ENCODE results near the gene STRC. TPM values are rescaled to one million over a fixed set of nuclear protein-coding genes. Genes with fewer than 3 reads are reported as not detected.
"Not testable (repeated sequence)": the region's sequence is repeated elsewhere in the genome, so short reads cannot be mapped to it uniquely, and the experiment has no call there.

The STRC gene
- total RNA-seq: 1 to 10 TPM in 2 of 3 donors, under 1 TPM in 1; 0.64 to 2.0 (median 1.3) TPM

DNA sequence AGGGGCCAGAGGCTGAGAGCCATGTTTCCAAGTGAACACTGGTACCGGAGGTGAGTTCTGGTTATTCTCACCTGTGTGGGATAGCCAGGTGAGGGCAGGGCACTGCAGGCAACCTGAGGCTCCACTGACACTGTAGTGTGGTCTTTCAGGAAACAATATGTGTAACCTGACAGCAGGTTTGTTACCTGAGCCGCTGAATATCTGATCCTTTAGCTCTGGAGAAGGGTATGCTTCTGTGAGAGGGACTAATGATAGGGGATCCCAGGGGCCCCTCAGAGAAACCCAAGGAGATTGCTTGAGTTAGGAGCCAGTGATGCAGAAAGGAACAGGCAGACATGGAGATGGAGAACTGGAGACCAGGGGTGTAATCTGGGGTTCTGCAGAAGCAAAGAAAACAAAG lies at the start of gene STRC:
TSS of gene STRC (minus strand) at position 101 of the 400 bp plus-strand sequence. CDS start at position 23, 78 bp downstream.
- DNase-seq (ENCODE audit: low spot score in 2 of 2); H3K9me3 ChIP-seq; H3K4me1 ChIP-seq; H3K36me3 ChIP-seq; H3K27ac ChIP-seq; H3K4me3 ChIP-seq; H3K27me3 ChIP-seq; intact Hi-C loops (cut with DNase I; ENCODE audit: low total_unique reads): not testable (repeated sequence)

DNA sequence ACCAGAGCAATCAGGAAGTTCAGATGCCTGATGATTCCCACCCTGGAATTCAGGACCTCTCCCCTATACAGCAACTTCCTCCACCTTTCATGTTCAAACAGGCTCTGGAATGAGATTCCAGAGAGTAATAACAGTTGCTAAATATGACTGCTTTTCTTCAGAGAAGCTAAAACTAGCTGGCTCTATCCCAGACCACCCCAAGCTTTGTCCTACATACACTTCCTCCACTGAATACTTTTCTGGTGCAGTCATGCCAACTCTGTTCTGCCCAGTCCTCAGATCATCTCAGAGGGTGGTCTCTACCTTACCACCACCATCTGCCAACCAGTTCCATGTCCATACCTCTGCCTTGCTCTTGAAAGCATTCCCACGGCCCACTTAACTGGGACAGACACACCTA lies 47.6 kb upstream of the STRC start:
- H3K36me3 ChIP-seq; H3K9me3 ChIP-seq; DNase-seq (ENCODE audit: low spot score in 2 of 2); H3K4me1 ChIP-seq; H3K27ac ChIP-seq; H3K27me3 ChIP-seq; intact Hi-C loops (cut with DNase I; ENCODE audit: low total_unique reads); H3K4me3 ChIP-seq: not testable (repeated sequence)

DNA sequence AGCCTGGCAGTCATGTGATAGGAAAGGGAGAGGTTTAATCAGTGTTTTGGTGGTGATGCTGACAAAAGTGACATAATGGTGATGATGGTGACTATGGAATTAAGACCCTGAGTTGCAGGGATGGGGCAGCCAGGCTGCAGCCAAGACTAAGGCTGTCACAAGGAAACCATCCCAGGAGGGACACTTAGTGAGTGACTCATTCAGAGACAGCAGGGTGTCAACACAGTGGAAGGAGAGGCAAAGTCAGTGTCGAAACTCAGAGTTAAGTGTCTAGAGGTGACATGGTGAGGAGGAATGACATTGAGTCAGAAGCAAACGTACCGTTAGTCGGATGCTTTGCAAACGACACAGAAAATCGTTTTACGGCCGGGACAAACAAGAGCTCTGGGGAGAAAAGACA lies 44.7 kb upstream of the STRC start:
- H3K27me3 ChIP-seq; H3K27ac ChIP-seq; H3K36me3 ChIP-seq; DNase-seq (ENCODE audit: low spot score in 2 of 2); H3K4me3 ChIP-seq; H3K4me1 ChIP-seq; H3K9me3 ChIP-seq; intact Hi-C loops (cut with DNase I; ENCODE audit: low total_unique reads): not testable (repeated sequence)

DNA sequence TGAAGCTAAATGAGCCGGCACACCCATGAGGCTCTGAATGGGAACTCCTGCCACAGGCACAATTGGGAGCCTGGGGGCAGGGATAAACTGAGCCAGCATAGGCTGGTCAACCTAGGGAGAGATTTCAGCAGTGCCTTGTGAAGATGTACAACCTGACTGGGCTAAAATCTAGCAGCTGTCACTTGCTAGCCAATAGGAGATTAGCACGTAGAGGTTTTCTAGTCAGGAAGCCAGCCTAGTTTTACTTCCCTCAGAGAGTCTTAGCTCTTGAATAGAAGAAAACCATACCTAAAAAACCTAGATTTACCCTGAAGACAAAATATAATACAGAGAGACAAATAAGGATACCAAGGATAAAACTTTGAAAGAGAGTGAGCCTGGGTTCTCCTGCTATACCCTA lies 43.7 kb upstream of the STRC start:
- H3K4me3 ChIP-seq; intact Hi-C loops (cut with DNase I; ENCODE audit: low total_unique reads); H3K4me1 ChIP-seq; H3K36me3 ChIP-seq; H3K27ac ChIP-seq; H3K9me3 ChIP-seq; DNase-seq (ENCODE audit: low spot score in 2 of 2); H3K27me3 ChIP-seq: not testable (repeated sequence)

DNA sequence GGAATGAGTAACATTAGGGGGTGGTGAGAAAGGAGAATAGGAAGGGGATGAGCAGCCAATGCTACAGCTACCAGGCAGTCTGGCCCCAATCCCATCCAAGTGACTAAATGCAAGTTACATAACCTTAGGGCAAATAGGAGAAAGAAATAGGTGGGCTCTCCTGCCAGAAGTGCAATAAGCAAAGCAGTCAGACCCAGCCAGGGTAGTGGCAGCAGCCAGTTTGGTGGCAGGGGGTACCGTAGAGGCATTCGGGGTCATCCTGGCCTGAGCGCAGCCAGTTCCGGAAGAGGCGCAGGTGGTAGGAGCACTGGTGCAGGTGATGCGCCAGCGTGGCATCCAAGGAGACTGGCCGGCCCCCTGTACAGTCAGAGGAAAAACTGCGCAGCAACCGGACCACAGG lies 41.1 kb upstream of the STRC start:
- H3K36me3 ChIP-seq; DNase-seq (ENCODE audit: low spot score in 2 of 2); intact Hi-C loops (cut with DNase I; ENCODE audit: low total_unique reads): not testable (repeated sequence)

DNA sequence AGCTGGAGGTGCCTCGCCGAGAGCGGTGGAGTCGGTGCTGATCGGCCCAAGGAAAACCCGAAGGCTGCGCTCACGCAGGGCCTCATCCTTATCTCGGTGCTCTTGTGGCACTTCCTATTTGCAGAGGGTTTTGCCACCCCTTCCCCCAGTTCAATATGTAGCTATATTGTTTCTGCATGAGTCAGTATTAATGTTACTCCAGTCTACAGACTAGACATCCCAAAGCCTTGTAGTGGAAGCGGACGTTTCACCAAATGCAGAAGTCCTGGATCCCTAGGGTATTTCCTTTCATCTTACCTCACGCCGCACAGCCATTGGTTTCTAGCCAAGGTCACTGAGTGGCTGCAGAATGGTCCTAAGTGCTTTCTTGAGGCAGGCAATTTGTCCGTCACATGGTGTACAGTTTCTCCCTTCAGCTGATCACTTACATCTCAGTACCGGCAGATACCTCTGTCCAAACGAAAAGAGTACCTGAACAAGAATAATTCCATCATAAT lies 30.9 kb upstream of the STRC start:
- H3K4me1 ChIP-seq; H3K36me3 ChIP-seq; H3K27me3 ChIP-seq; H3K27ac ChIP-seq; DNase-seq (ENCODE audit: low spot score in 2 of 2); intact Hi-C loops (cut with DNase I; ENCODE audit: low total_unique reads); H3K9me3 ChIP-seq; H3K4me3 ChIP-seq: not testable (repeated sequence)

More for the DNA sequence above, 41.1 kb upstream of the STRC start:
- not testable (repeated sequence) for H3K9me3 ChIP-seq, H3K4me1 ChIP-seq, H3K27me3 ChIP-seq, H3K27ac ChIP-seq, H3K4me3 ChIP-seq

DNA sequence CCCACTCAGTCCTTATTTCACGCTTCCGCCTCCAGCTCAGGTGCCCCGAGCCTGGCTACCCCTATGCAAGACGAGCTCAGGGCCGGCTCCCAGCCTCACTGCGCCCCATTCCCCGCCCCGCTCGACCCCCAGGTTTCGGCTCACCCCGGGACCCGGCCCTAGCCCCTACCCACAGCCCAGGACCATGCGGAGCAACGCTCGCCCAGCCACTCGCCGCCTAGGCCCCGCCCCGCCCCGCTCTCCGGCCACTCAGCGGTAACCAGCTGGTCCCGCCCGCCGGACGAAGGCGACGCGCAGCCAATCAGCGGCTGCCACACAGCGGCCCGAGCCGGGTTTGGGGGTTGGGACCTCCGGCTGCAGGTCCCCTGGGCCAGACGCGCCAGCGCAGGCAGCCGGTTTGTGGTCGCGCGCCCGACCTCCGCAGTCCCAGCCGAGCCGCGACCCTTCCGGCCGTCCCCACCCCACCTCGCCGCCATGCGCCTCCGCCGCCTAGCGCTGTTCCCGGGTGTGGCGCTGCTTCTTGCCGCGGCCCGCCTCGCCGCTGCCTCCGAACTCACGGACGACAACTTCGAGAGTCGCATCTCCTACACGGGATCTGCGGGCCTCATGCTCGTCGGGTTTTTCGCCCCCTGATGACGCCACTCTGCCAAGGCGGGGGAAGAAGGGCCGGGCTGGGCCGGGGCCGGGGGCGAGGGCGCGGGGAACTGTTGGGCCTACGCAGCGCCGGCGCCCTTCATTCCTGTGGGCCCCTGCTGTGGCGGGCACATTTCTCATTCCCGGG lies 30.2 kb upstream of the STRC start, which contains the start of gene CATSPER2:
TSS of gene CATSPER2 (minus strand) at position 196 of the 781 bp plus-strand sequence. CDS start 783 bp downstream, outside the sequence.
- Histone ChIP-seq H3K4me1 (no peaks in the 10 kb centered on the region), H3K4me3 (no peak within 1 kb of the TSS), H3K9me3 (no peaks in the 10 kb centered on the region), H3K27me3 (no peaks in the 10 kb centered on the region), H3K27ac (no peak within 1 kb of the TSS), H3K36me3 (no peaks in the 10 kb centered on the region)
- TF ChIP-seq, protein P1, sequence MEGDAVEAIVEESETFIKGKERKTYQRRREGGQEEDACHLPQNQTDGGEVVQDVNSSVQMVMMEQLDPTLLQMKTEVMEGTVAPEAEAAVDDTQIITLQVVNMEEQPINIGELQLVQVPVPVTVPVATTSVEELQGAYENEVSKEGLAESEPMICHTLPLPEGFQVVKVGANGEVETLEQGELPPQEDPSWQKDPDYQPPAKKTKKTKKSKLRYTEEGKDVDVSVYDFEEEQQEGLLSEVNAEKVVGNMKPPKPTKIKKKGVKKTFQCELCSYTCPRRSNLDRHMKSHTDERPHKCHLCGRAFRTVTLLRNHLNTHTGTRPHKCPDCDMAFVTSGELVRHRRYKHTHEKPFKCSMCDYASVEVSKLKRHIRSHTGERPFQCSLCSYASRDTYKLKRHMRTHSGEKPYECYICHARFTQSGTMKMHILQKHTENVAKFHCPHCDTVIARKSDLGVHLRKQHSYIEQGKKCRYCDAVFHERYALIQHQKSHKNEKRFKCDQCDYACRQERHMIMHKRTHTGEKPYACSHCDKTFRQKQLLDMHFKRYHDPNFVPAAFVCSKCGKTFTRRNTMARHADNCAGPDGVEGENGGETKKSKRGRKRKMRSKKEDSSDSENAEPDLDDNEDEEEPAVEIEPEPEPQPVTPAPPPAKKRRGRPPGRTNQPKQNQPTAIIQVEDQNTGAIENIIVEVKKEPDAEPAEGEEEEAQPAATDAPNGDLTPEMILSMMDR (IDR thresholded peaks at IDR 0.05): no peak
- TF ChIP-seq POLR2AphosphoS5 (IDR thresholded peaks at IDR 0.05): no peak
- TF ChIP-seq POLR2A (IDR thresholded peaks at IDR 0.05): no peak
- intact Hi-C loops (cut with DNase I; ENCODE audit: low total_unique reads): no loop called here
- no peak for DNase-seq (ENCODE audit: low spot score in 2 of 2)

DNA sequence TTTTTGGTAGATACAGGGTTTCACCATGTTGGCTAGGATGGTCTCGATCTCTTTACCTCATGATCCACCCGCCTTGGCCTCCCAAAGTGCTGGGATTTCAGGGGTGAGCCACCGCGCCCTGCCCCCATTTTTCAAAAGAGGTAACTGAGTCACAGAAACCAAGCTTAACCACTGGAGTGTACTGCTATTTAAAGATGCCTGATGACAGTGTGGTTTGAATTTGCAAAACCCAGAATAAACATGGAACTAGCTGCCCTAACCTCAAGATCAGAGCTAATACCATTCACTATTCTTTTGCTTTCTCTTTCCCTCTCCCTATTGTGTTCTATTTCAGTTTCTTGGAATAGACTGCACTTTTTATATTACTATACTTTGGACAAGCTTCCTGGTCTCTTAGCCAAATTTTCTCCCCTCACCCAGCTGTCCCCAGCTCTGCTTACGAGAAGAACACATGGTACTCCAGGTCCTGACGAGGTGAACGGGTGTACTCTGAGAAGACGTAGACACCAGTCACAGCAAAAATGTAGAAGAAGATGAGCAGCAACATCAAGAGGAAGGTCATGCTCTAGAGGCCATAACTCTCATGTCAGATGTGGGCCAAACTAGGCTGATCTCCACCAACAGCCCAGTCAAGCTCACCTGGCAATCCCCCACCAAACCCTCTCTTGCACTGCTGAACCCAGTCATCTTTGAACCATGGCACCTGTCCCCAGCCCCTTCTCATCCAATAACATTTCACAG lies 20.0 kb upstream of the STRC start:
- H3K4me1 ChIP-seq; H3K27ac ChIP-seq; H3K27me3 ChIP-seq; H3K9me3 ChIP-seq; H3K36me3 ChIP-seq; DNase-seq (ENCODE audit: low spot score in 2 of 2); intact Hi-C loops (cut with DNase I; ENCODE audit: low total_unique reads); H3K4me3 ChIP-seq: not testable (repeated sequence)

DNA sequence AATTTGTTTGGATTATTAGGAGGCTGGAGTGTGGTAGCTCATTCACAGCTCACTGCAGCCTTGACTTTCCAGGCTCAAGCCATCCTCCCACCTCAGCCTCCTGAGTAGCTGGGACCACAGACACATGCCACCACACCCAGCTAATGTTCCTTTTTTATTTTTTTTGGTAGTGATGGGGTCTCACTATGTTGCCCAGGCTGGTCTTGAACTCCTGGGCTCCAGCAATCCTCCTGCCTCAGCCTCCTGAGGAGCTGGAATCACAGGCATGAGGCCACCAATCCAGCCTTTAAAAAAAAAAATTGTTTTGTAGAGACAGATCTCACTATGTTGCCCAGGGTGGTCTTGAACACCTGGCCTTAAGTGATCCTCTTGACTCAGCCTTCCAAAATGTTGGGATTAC lies 8.3 kb upstream of the STRC start:
- H3K4me1 ChIP-seq; H3K4me3 ChIP-seq; H3K27me3 ChIP-seq; H3K36me3 ChIP-seq; DNase-seq (ENCODE audit: low spot score in 2 of 2); intact Hi-C loops (cut with DNase I; ENCODE audit: low total_unique reads); H3K27ac ChIP-seq; H3K9me3 ChIP-seq: not testable (repeated sequence)

All from breast epithelium (tissue), 4 donors.